Mesodermal cell (in vitro differentiated cells): ENCODE measurements around the gene CHST12.
A peak's percentile ranks its signal among the peaks of the same experiment; 100 is the strongest.
"Not testable (repeated sequence)": the region's sequence is repeated elsewhere in the genome, so short reads cannot be mapped to it uniquely, and the experiment has no call there.

Source experiments
- H3K27ac ChIP-seq: 2 replicates; pipeline ENCODE4 v1.7.0; 2013; ENCODE audit warnings: mild to moderate bottlenecking, low read depth, low read length, moderate library complexity; ENCODE audit not compliant: severe bottlenecking
- H3K36me3 ChIP-seq: 2 replicates; pipeline ENCODE4 v1.7.1; 2013; ENCODE audit warnings: mild to moderate bottlenecking, low read length, moderate library complexity; ENCODE audit not compliant: control insufficient read depth, insufficient read depth
- H3K4me1 ChIP-seq: one replicate; pipeline ENCODE4 v1.7.1; 2013; ENCODE audit warnings: mild to moderate bottlenecking, low read length; ENCODE audit not compliant: insufficient read depth, control insufficient read depth, poor library complexity, severe bottlenecking
- H3K4me3 ChIP-seq: 2 replicates; pipeline ENCODE4 v1.7.0; 2013; ENCODE audit warnings: low read length, control low read depth, mild to moderate bottlenecking; ENCODE audit not compliant: insufficient read depth, poor library complexity, severe bottlenecking; ENCODE audit errors: extremely low read depth
- H3K9me3 ChIP-seq: 2 replicates; pipeline ENCODE4 v1.7.1; 2013; ENCODE audit warnings: mild to moderate bottlenecking, low read length, moderate library complexity; ENCODE audit not compliant: control insufficient read depth
- WGBS, 2 experiments: methylation state at CpG; one replicate each; pipeline ENCODE4 v1.1.5; 2013; ENCODE audit warnings: missing lambda C conversion rate in 2 of 2; ENCODE audit not compliant: insufficient coverage in 2 of 2; 5-methylcytosine and 5-hydroxymethylcytosine counted together

The CHST12 gene

GRCh38 chr7:2387897-2388636 lies 15.3 kb upstream of the CHST12 start:
- 96 to 97% methylated on average over 25 to 29 of the region's 31 CpGs for WGBS, 2 experiments
- Histone ChIP-seq H3K4me3 (no peak overlapping the region), H3K4me1 (no peaks in the 10 kb centered on the region), H3K27ac (no peak overlapping the region), H3K9me3 (no peaks in the 10 kb centered on the region), H3K36me3 (peaks cover 6% of the 10 kb centered on the region)

- peaks cover 6% of the 10 kb centered on the region for H3K36me3 ChIP-seq
- WGBS, 2 experiments: 92 to 100% methylated on average over 3 to 5 of the region's 5 CpGs
- no peaks in the 10 kb centered on the region for H3K4me1 ChIP-seq
- no peak overlapping the region for H3K4me3 ChIP-seq
- no peaks in the 10 kb centered on the region for H3K9me3 ChIP-seq
- H3K27ac ChIP-seq: no peak overlapping the region
Observed at GRCh38 chr7:2388637-2388954, 14.8 kb upstream of the CHST12 start.

- not testable (repeated sequence) for H3K4me1 ChIP-seq, H3K27ac ChIP-seq, H3K36me3 ChIP-seq, H3K4me3 ChIP-seq, H3K9me3 ChIP-seq
- WGBS, 2 experiments: 80 to 82% methylated on average over 13 to 14 of the region's 16 CpGs
Observed at GRCh38 chr7:2390020-2390816, 13.2 kb upstream of the CHST12 start.

GRCh38 chr7:2393706-2394105 lies 9.7 kb upstream of the CHST12 start:
- no peak overlapping the region for H3K4me3 ChIP-seq
- WGBS, 2 experiments: 93 to 95% methylated on average over 11 of the region's 12 CpGs
- no peaks in the 10 kb centered on the region for H3K4me1 ChIP-seq
- no peak overlapping the region for H3K27ac ChIP-seq
- peaks cover 3% of the 10 kb centered on the region for H3K36me3 ChIP-seq
- no peaks in the 10 kb centered on the region for H3K9me3 ChIP-seq

GRCh38 chr7:2394566-2395082 lies 8.8 kb upstream of the CHST12 start:
- Histone ChIP-seq H3K4me3 (no peak overlapping the region), H3K4me1 (peaks cover 3% of the 10 kb centered on the region), H3K36me3 (peaks cover 3% of the 10 kb centered on the region), H3K27ac (no peak overlapping the region), H3K9me3 (no peaks in the 10 kb centered on the region)
- WGBS, 2 experiments: 95 to 96% methylated on average over 19 of the region's 21 CpGs

- Histone ChIP-seq H3K36me3 (no peaks in the 10 kb centered on the region), H3K27ac (no peak overlapping the region), H3K4me3 (no peak overlapping the region), H3K9me3 (no peaks in the 10 kb centered on the region), H3K4me1 (peaks cover 13% of the 10 kb centered on the region)
- WGBS, 2 experiments: 88 to 93% methylated on average over 1 to 3 of the region's 4 CpGs
Observed at GRCh38 chr7:2398506-2398905, 4.9 kb upstream of the CHST12 start.

GRCh38 chr7:2399848-2400587 lies 3.4 kb upstream of the CHST12 start:
- Histone ChIP-seq H3K4me1 (peaks cover 13% of the 10 kb centered on the region), H3K9me3 (no peaks in the 10 kb centered on the region), H3K36me3 (no peaks in the 10 kb centered on the region), H3K27ac (peak overlapping the region; percentile 84), H3K4me3 (no peak overlapping the region)
- 38 to 58% methylated on average over 3 to 4 of the region's 6 CpGs for WGBS, 2 experiments

GRCh38 chr7:2402687-2403013 lies 761 bp upstream of the CHST12 start:
- 90 to 97% methylated on average over 4 to 6 of the region's 6 CpGs for WGBS, 2 experiments
- Histone ChIP-seq H3K9me3 (no peaks in the 10 kb centered on the region), H3K4me1 (peaks cover 18% of the 10 kb centered on the region), H3K36me3 (no peaks in the 10 kb centered on the region), H3K27ac (no peak overlapping the region), H3K4me3 (peak overlapping the region; percentile 55)

- Histone ChIP-seq H3K36me3 (no peaks in the 10 kb centered on the region), H3K9me3 (no peaks in the 10 kb centered on the region), H3K27ac (peak overlapping the region; percentile 36), H3K4me1 (peaks cover 18% of the 10 kb centered on the region), H3K4me3 (peak overlapping the region; percentile 76)
- WGBS, 2 experiments: 5 to 8% methylated on average over 52 to 63 of the region's 71 CpGs
Observed at GRCh38 chr7:2403718-2404648, 572 bp downstream of the CHST12 start.

- Histone ChIP-seq H3K9me3 (no peaks in the 10 kb centered on the region), H3K4me3 (peak overlapping the region; percentile 76), H3K36me3 (no peaks in the 10 kb centered on the region), H3K27ac (no peak overlapping the region), H3K4me1 (peaks cover 20% of the 10 kb centered on the region)
- WGBS, 2 experiments: 93 to 94% methylated on average over 11 to 12 of the region's 12 CpGs
Observed at GRCh38 chr7:2404714-2405119, 1.3 kb downstream of the CHST12 start.
